NCI-H69 (cell line): ENCODE measurements around the gene CCDC188.
A peak's percentile ranks its signal among the peaks of the same experiment; 100 is the strongest.

Experiments used
- DNase-seq: peaks from one replicate; lab custom pipeline; 2025; lab: John Stamatoyannopoulos, UW

CCDC188 gene

GRCh38 chr22:20185750-20186149 lies 34.9 kb upstream of the CCDC188 start:
- DNase-seq: no peak

GRCh38 chr22:20184501-20185165 lies 33.8 kb upstream of the CCDC188 start:
- DNase-seq: no peak

- no peak for DNase-seq
Observed at GRCh38 chr22:20183823-20184222, 33.0 kb upstream of the CCDC188 start.

- DNase-seq: no peak
Observed at GRCh38 chr22:20183101-20183500, 32.2 kb upstream of the CCDC188 start.

- no peak for DNase-seq
Observed at GRCh38 chr22:20182365-20182764, 31.5 kb upstream of the CCDC188 start.

- no peak for DNase-seq
Observed at GRCh38 chr22:20181884-20182236, 31.0 kb upstream of the CCDC188 start.

GRCh38 chr22:20181194-20181883 lies 30.5 kb upstream of the CCDC188 start:
- no peak for DNase-seq

- DNase-seq: no peak
Observed at GRCh38 chr22:20180640-20181039, 29.8 kb upstream of the CCDC188 start.

- no peak for DNase-seq
Observed at GRCh38 chr22:20180245-20180630, 29.4 kb upstream of the CCDC188 start.

GRCh38 chr22:20179455-20180244 lies 28.8 kb upstream of the CCDC188 start:
- DNase-seq: no peak

- DNase-seq: no peak
Observed at GRCh38 chr22:20178915-20179227, 28.0 kb upstream of the CCDC188 start.

- peak; percentile 78 for DNase-seq
Observed at GRCh38 chr22:20178075-20178914, 27.4 kb upstream of the CCDC188 start.

- DNase-seq: no peak
Observed at GRCh38 chr22:20177217-20177911, 26.5 kb upstream of the CCDC188 start.

- no peak for DNase-seq
Observed at GRCh38 chr22:20176421-20177085, 25.7 kb upstream of the CCDC188 start.

GRCh38 chr22:20175597-20175900 lies 24.7 kb upstream of the CCDC188 start:
- DNase-seq: peak; percentile 26

GRCh38 chr22:20174785-20175596 lies 24.1 kb upstream of the CCDC188 start:
- peak; percentile 54 for DNase-seq

- DNase-seq: peak; percentile 87
Observed at GRCh38 chr22:20173772-20174171, 22.9 kb upstream of the CCDC188 start.

- DNase-seq: no peak
Observed at GRCh38 chr22:20173246-20173645, 22.4 kb upstream of the CCDC188 start.

- no peak for DNase-seq
Observed at GRCh38 chr22:20172141-20172613, 21.3 kb upstream of the CCDC188 start.
